ENCODE results near the gene CRTC2.
A peak's percentile ranks its signal among the peaks of the same experiment; 100 is the strongest.
"Not testable (repeated sequence)": the region's sequence is repeated elsewhere in the genome, so short reads cannot be mapped to it uniquely, and the experiment has no call there.

Gene CRTC2

GRCh38 chr1:153922076-153922971, 36.1 kb downstream of the CRTC2 start:
- peak overlapping the region; percentile 76 for H3K27ac ChIP-seq (ENCODE audit: low read depth, low read length)

GRCh38 chr1:153921803-153922075, 36.7 kb downstream of the CRTC2 start:
- Histone ChIP-seq H3K9me3 (ENCODE audit: control insufficient read depth in 5 of 5, low read length in 5 of 5) (no peaks in the 10 kb centered on the region), H3K4me3 (ENCODE audit: low read depth in 1 of 5, low read length in 5 of 5) (peak overlapping the region; percentile 69 to 93 (median 85)), H3K27me3 (ENCODE audit: control insufficient read depth in 5 of 5, insufficient read depth in 4 of 5, low read length in 5 of 5) (no peaks in the 10 kb centered on the region), H3K4me1 (ENCODE audit: control insufficient read depth in 5 of 5, insufficient read depth in 5 of 5, low read length in 5 of 5) (peaks cover 4 to 39% (median 37%) of the 10 kb centered on the region in 5 donors), H3K36me3 (ENCODE audit: control insufficient read depth in 5 of 5, insufficient read depth in 5 of 5, low read length in 5 of 5) (peaks cover 0 to 8% (median 0%) of the 10 kb centered on the region in 5 donors), H3K9ac (ENCODE audit: low read length in 5 of 5) (peak overlapping the region; percentile 56 to 84 (median 69)), H3K27ac (ENCODE audit: low read depth, low read length) (peak overlapping the region; percentile 76)

More at GRCh38 chr1:153922076-153922971, 36.1 kb downstream of the CRTC2 start:
- peaks cover 0 to 8% (median 0%) of the 10 kb centered on the region in 5 donors for H3K36me3 ChIP-seq (ENCODE audit: control insufficient read depth in 5 of 5, insufficient read depth in 5 of 5, low read length in 5 of 5)
- H3K4me1 ChIP-seq (ENCODE audit: control insufficient read depth in 5 of 5, insufficient read depth in 5 of 5, low read length in 5 of 5) = peaks cover 4 to 39% (median 37%) of the 10 kb centered on the region in 5 donors
- H3K27me3 ChIP-seq (ENCODE audit: control insufficient read depth in 5 of 5, insufficient read depth in 4 of 5, low read length in 5 of 5) = no peaks in the 10 kb centered on the region
- no peaks in the 10 kb centered on the region for H3K9me3 ChIP-seq (ENCODE audit: control insufficient read depth in 5 of 5, low read length in 5 of 5)
- peak overlapping the region; percentile 56 to 84 (median 69) for H3K9ac ChIP-seq (ENCODE audit: low read length in 5 of 5)
- H3K4me3 ChIP-seq (ENCODE audit: low read depth in 1 of 5, low read length in 5 of 5) = peak overlapping the region; percentile 69 to 93 (median 85)

GRCh38 chr1:153921080-153921802, 37.2 kb downstream of the CRTC2 start:
- Histone ChIP-seq H3K27ac (ENCODE audit: low read depth, low read length) (peak overlapping the region; percentile 76), H3K4me1 (ENCODE audit: control insufficient read depth in 5 of 5, insufficient read depth in 5 of 5, low read length in 5 of 5) (peaks cover 4 to 39% (median 37%) of the 10 kb centered on the region in 5 donors), H3K36me3 (ENCODE audit: control insufficient read depth in 5 of 5, insufficient read depth in 5 of 5, low read length in 5 of 5) (peaks cover 0 to 8% (median 0%) of the 10 kb centered on the region in 5 donors), H3K9me3 (ENCODE audit: control insufficient read depth in 5 of 5, low read length in 5 of 5) (no peaks in the 10 kb centered on the region), H3K27me3 (ENCODE audit: control insufficient read depth in 5 of 5, insufficient read depth in 4 of 5, low read length in 5 of 5) (no peaks in the 10 kb centered on the region), H3K9ac (ENCODE audit: low read length in 5 of 5) (peak overlapping the region in 4 of 5 donors; percentile 56 to 84 (median 72)), H3K4me3 (ENCODE audit: low read depth in 1 of 5, low read length in 5 of 5) (peak overlapping the region; percentile 69 to 93 (median 85))

- Histone ChIP-seq H3K36me3 (ENCODE audit: control insufficient read depth in 5 of 5, insufficient read depth in 5 of 5, low read length in 5 of 5) (peaks cover 0 to 8% (median 0%) of the 10 kb centered on the region in 5 donors), H3K4me1 (ENCODE audit: control insufficient read depth in 5 of 5, insufficient read depth in 5 of 5, low read length in 5 of 5) (peaks cover 4 to 39% (median 37%) of the 10 kb centered on the region in 5 donors), H3K27ac (ENCODE audit: low read depth, low read length) (peak overlapping the region; percentile 18), H3K9me3 (ENCODE audit: control insufficient read depth in 5 of 5, low read length in 5 of 5) (no peaks in the 10 kb centered on the region), H3K4me3 (ENCODE audit: low read depth in 1 of 5, low read length in 5 of 5) (peak overlapping the region in 1 of 5 donors; percentile 4), H3K27me3 (ENCODE audit: control insufficient read depth in 5 of 5, insufficient read depth in 4 of 5, low read length in 5 of 5) (no peaks in the 10 kb centered on the region), H3K9ac (ENCODE audit: low read length in 5 of 5) (peak overlapping the region; percentile 2 to 84 (median 36))
Observed at GRCh38 chr1:153919876-153920852, 38.2 kb downstream of the CRTC2 start.

- H3K9me3 ChIP-seq (ENCODE audit: control insufficient read depth in 5 of 5, low read length in 5 of 5) = no peaks in the 10 kb centered on the region
- H3K4me3 ChIP-seq (ENCODE audit: low read depth in 1 of 5, low read length in 5 of 5) = no peak overlapping the region
- H3K9ac ChIP-seq (ENCODE audit: low read length in 5 of 5) = no peak overlapping the region
- H3K4me1 ChIP-seq (ENCODE audit: control insufficient read depth in 5 of 5, insufficient read depth in 5 of 5, low read length in 5 of 5) = peaks cover 0 to 21% (median 20%) of the 10 kb centered on the region in 5 donors
- H3K27me3 ChIP-seq (ENCODE audit: control insufficient read depth in 5 of 5, insufficient read depth in 4 of 5, low read length in 5 of 5) = no peaks in the 10 kb centered on the region
- no peak overlapping the region for H3K27ac ChIP-seq (ENCODE audit: low read depth, low read length)
- H3K36me3 ChIP-seq (ENCODE audit: control insufficient read depth in 5 of 5, insufficient read depth in 5 of 5, low read length in 5 of 5) = peaks cover 0 to 14% (median 0%) of the 10 kb centered on the region in 5 donors
Observed at GRCh38 chr1:153916297-153916696, 42.1 kb downstream of the CRTC2 start.

GRCh38 chr1:153912349-153912748, 46.1 kb downstream of the CRTC2 start:
- no peaks in the 10 kb centered on the region for H3K9me3 ChIP-seq (ENCODE audit: control insufficient read depth in 5 of 5, low read length in 5 of 5)
- no peak overlapping the region for H3K27ac ChIP-seq (ENCODE audit: low read depth, low read length)
- no peak overlapping the region for H3K4me3 ChIP-seq (ENCODE audit: low read depth in 1 of 5, low read length in 5 of 5)
- no peaks in the 10 kb centered on the region for H3K27me3 ChIP-seq (ENCODE audit: control insufficient read depth in 5 of 5, insufficient read depth in 4 of 5, low read length in 5 of 5)
- H3K36me3 ChIP-seq (ENCODE audit: control insufficient read depth in 5 of 5, insufficient read depth in 5 of 5, low read length in 5 of 5) = peaks cover 0 to 9% (median 3%) of the 10 kb centered on the region in 5 donors
- H3K4me1 ChIP-seq (ENCODE audit: control insufficient read depth in 5 of 5, insufficient read depth in 5 of 5, low read length in 5 of 5) = no peaks in the 10 kb centered on the region
- no peak overlapping the region for H3K9ac ChIP-seq (ENCODE audit: low read length in 5 of 5)

- not testable (repeated sequence) for H3K27me3 ChIP-seq (ENCODE audit: control insufficient read depth in 5 of 5, insufficient read depth in 4 of 5, low read length in 5 of 5); H3K27ac ChIP-seq (ENCODE audit: low read depth, low read length); H3K36me3 ChIP-seq (ENCODE audit: control insufficient read depth in 5 of 5, insufficient read depth in 5 of 5, low read length in 5 of 5); H3K9ac ChIP-seq (ENCODE audit: low read length in 5 of 5); H3K4me3 ChIP-seq (ENCODE audit: low read depth in 1 of 5, low read length in 5 of 5); H3K9me3 ChIP-seq (ENCODE audit: control insufficient read depth in 5 of 5, low read length in 5 of 5); H3K4me1 ChIP-seq (ENCODE audit: control insufficient read depth in 5 of 5, insufficient read depth in 5 of 5, low read length in 5 of 5)
Observed at GRCh38 chr1:153910560-153910959, 47.9 kb downstream of the CRTC2 start.

GRCh38 chr1:153908071-153908470, 50.3 kb downstream of the CRTC2 start:
- Histone ChIP-seq H3K9ac (ENCODE audit: low read length in 5 of 5) (no peak overlapping the region), H3K27ac (ENCODE audit: low read depth, low read length) (no peak overlapping the region)

GRCh38 chr1:153907134-153907533, 51.3 kb downstream of the CRTC2 start:
- Histone ChIP-seq H3K9me3 (ENCODE audit: control insufficient read depth in 5 of 5, low read length in 5 of 5) (no peaks in the 10 kb centered on the region), H3K9ac (ENCODE audit: low read length in 5 of 5) (no peak overlapping the region), H3K4me1 (ENCODE audit: control insufficient read depth in 5 of 5, insufficient read depth in 5 of 5, low read length in 5 of 5) (peaks cover 0 to 5% (median 0%) of the 10 kb centered on the region in 5 donors), H3K4me3 (ENCODE audit: low read depth in 1 of 5, low read length in 5 of 5) (no peak overlapping the region), H3K27me3 (ENCODE audit: control insufficient read depth in 5 of 5, insufficient read depth in 4 of 5, low read length in 5 of 5) (no peaks in the 10 kb centered on the region), H3K27ac (ENCODE audit: low read depth, low read length) (no peak overlapping the region), H3K36me3 (ENCODE audit: control insufficient read depth in 5 of 5, insufficient read depth in 5 of 5, low read length in 5 of 5) (peaks cover 0 to 7% (median 4%) of the 10 kb centered on the region in 5 donors)

More at GRCh38 chr1:153908071-153908470, 50.3 kb downstream of the CRTC2 start:
- Histone ChIP-seq H3K9me3 (ENCODE audit: control insufficient read depth in 5 of 5, low read length in 5 of 5) (no peaks in the 10 kb centered on the region), H3K4me1 (ENCODE audit: control insufficient read depth in 5 of 5, insufficient read depth in 5 of 5, low read length in 5 of 5) (peaks cover 0 to 5% (median 0%) of the 10 kb centered on the region in 5 donors), H3K36me3 (ENCODE audit: control insufficient read depth in 5 of 5, insufficient read depth in 5 of 5, low read length in 5 of 5) (peaks cover 0 to 7% (median 0%) of the 10 kb centered on the region in 5 donors), H3K27me3 (ENCODE audit: control insufficient read depth in 5 of 5, insufficient read depth in 4 of 5, low read length in 5 of 5) (no peaks in the 10 kb centered on the region), H3K4me3 (ENCODE audit: low read depth in 1 of 5, low read length in 5 of 5) (no peak overlapping the region)
